H1 (cell line): ENCODE results near the gene CAPN2. TPM values are rescaled to one million over a fixed set of nuclear protein-coding genes. Genes with fewer than 3 reads are reported as not detected.

ENCODE experiments used
- CTCF ChIA-PET: fragments of 300-600 bp; sonication (Branson Sonifier 250); formaldehyde crosslinking; loops from one replicate; lab custom pipeline; 2021; ENCODE audit not compliant: partially characterized antibody; lab: Charles Lee
- POLR2A ChIA-PET: fragments of 300-600 bp; sonication (Branson Sonifier 250); formaldehyde crosslinking; loops from one replicate; lab custom pipeline; 2021; ENCODE audit warnings: inconsistent platforms; ENCODE audit not compliant: partially characterized antibody; lab: Charles Lee
- DNase-seq, 2 experiments: peaks; one replicate each; pipeline versions ENCODE4 v3.0.0 to v3.0.0-alpha.2; 2010 to 2022; ENCODE audit warnings: low spot score in 2 of 2, low read depth in 1 of 2, mixed read lengths in 1 of 2
- FAIRE-seq: peaks from 2 replicates; lab custom pipeline; 2011; peaks lifted over from hg19 to GRCh38; lab: Jason Lieb, UNC
- H2AFZ ChIP-seq: 2 replicates; pipeline ENCODE4 v1.8.1; 2012; ENCODE audit warnings: low read length, inconsistent platforms
- H2AK5ac ChIP-seq: 2 replicates; pipeline ENCODE4 v1.6.1; 2013; ENCODE audit warnings: low read depth, low read length
- H2BK120ac ChIP-seq: replicated peaks from 2 replicates; pipeline ENCODE3; 2013; ENCODE audit warnings: low read depth, low read length, inconsistent platforms
- H2BK12ac ChIP-seq: 2 replicates; pipeline ENCODE4 v1.6.1; 2013; ENCODE audit warnings: low read depth, low read length
- H2BK15ac ChIP-seq: 2 replicates; pipeline ENCODE4 v1.6.1; 2013; ENCODE audit warnings: low read length
- H2BK20ac ChIP-seq: 2 replicates; pipeline ENCODE4 v1.6.1; 2013; ENCODE audit warnings: low read length
- H2BK5ac ChIP-seq: 2 replicates; pipeline ENCODE4 v1.6.1; 2013; ENCODE audit warnings: low read depth, low read length
- H3K14ac ChIP-seq: 2 replicates; pipeline ENCODE4 v1.6.1; 2013; ENCODE audit warnings: inconsistent platforms; ENCODE audit not compliant: insufficient read length
- H3K18ac ChIP-seq: 2 replicates; pipeline ENCODE4 v1.6.1; 2013; ENCODE audit warnings: low read length; ENCODE audit errors: extremely low read depth
- H3K23ac ChIP-seq: 2 replicates; pipeline ENCODE4 v1.6.1; 2013; ENCODE audit warnings: inconsistent platforms; ENCODE audit not compliant: insufficient read length
- H3K23me2 ChIP-seq: 2 replicates; pipeline ENCODE4 v1.6.1; 2013; ENCODE audit warnings: low read depth, low read length
- H3K27ac ChIP-seq: 2 replicates; pipeline ENCODE4 v1.6.1; 2011; ENCODE audit warnings: low read depth, low read length, inconsistent platforms
- H3K27me3 ChIP-seq, 4 experiments: replicated peaks in 1 of 4; 1 replicate in 1 of 4; 2 replicates in 3 of 4; pipeline versions ENCODE4 v1.6.1 to v1.8.1; 2011 to 2013; ENCODE audit warnings: low read length in 3 of 4, mild to moderate bottlenecking in 3 of 4, inconsistent platforms in 2 of 4, mixed read lengths in 2 of 4, moderate library complexity in 1 of 4; ENCODE audit not compliant: control insufficient read depth in 3 of 4, insufficient read depth in 3 of 4; ENCODE audit errors: extremely low read depth in 1 of 4
- H3K36me3 ChIP-seq, 4 experiments: 2 replicates each; pipeline versions ENCODE4 v1.6.1 to v1.8.1; 2011 to 2013; ENCODE audit warnings: mild to moderate bottlenecking in 4 of 4, low read length in 3 of 4, moderate library complexity in 2 of 4, control low read depth in 1 of 4, inconsistent platforms in 1 of 4; ENCODE audit not compliant: insufficient read depth in 4 of 4, control insufficient read depth in 2 of 4
- H3K4ac ChIP-seq: replicated peaks from 2 replicates; pipeline ENCODE3; 2013; ENCODE audit warnings: low read length, low read depth, mixed read lengths, inconsistent platforms; ENCODE audit not compliant: insufficient read length
- H3K4me1 ChIP-seq, 4 experiments: replicated peaks in 1 of 4; 1 replicate in 1 of 4; 2 replicates in 3 of 4; pipeline versions ENCODE4 v1.6.1 to v1.8.1; 2011 to 2013; ENCODE audit warnings: low read length in 3 of 4, inconsistent platforms in 2 of 4, mixed read lengths in 1 of 4; ENCODE audit not compliant: insufficient read depth in 4 of 4, control insufficient read depth in 3 of 4
- H3K4me2 ChIP-seq, 2 experiments: 2 replicates each; pipeline versions ENCODE4 v1.6.1 to v1.8.1; 2011 to 2013; ENCODE audit warnings: low read depth in 2 of 2, low read length in 2 of 2, control low read depth in 1 of 2, inconsistent platforms in 1 of 2, mild to moderate bottlenecking in 1 of 2; ENCODE audit not compliant: insufficient read depth in 1 of 2
- H3K4me3 ChIP-seq, 4 experiments: fragments of 200-600, 300-600 bp in 1 of 4; sonication (generic), shearing (Covaris generic), sonication (Bioruptor Twin) in 1 of 4; 2 replicates each; pipeline versions ENCODE4 v1.5.1 to v1.8.1; 2011 to 2016; ENCODE audit warnings: low read length in 4 of 4, low read depth in 3 of 4, control low read depth in 2 of 4, inconsistent platforms in 2 of 4, mild to moderate bottlenecking in 2 of 4, mixed read lengths in 1 of 4, moderate library complexity in 1 of 4; ENCODE audit not compliant: insufficient read depth in 2 of 4; ENCODE audit errors: extremely low read depth in 1 of 4
- H3K56ac ChIP-seq: replicated peaks from 2 replicates; pipeline ENCODE3; 2013; ENCODE audit warnings: low read depth, mild to moderate bottlenecking, mixed read lengths, low read length, inconsistent platforms; ENCODE audit not compliant: insufficient read length
- H3K79me1 ChIP-seq: 2 replicates; pipeline ENCODE4 v1.6.1; 2013; ENCODE audit warnings: low read depth, low read length, control low read depth
- H3K79me2 ChIP-seq, 2 experiments: 2 replicates each; pipeline versions ENCODE4 v1.6.1 to v1.8.1; 2012 to 2013; ENCODE audit warnings: low read length in 2 of 2, mild to moderate bottlenecking in 2 of 2, inconsistent platforms in 1 of 2; ENCODE audit not compliant: insufficient read depth in 2 of 2, control insufficient read depth in 1 of 2
- H3K9ac ChIP-seq, 4 experiments: replicated peaks in 1 of 4; 1 replicate in 1 of 4; 2 replicates in 3 of 4; pipeline versions ENCODE4 v1.6.1 to v1.8.1; 2011 to 2013; ENCODE audit warnings: low read depth in 3 of 4, low read length in 3 of 4, control low read depth in 2 of 4, mild to moderate bottlenecking in 2 of 4, moderate library complexity in 2 of 4, inconsistent platforms in 1 of 4; ENCODE audit errors: extremely low read depth in 1 of 4
- H3K9me3 ChIP-seq, 2 experiments: 2 replicates each; pipeline versions ENCODE4 v1.6.1 to v1.8.1; 2012 to 2013; ENCODE audit warnings: mild to moderate bottlenecking in 2 of 2, moderate library complexity in 2 of 2, control low read depth in 1 of 2, inconsistent platforms in 1 of 2, low read depth in 1 of 2, low read length in 1 of 2, mixed read lengths in 1 of 2; ENCODE audit not compliant: insufficient read depth in 2 of 2
- H4K20me1 ChIP-seq, 2 experiments: replicated peaks in 1 of 2; 2 replicates each; pipeline versions ENCODE3 to v1.8.1; 2011 to 2013; ENCODE audit warnings: inconsistent platforms in 2 of 2, low read length in 2 of 2, mild to moderate bottlenecking in 1 of 2; ENCODE audit not compliant: insufficient read depth in 2 of 2, control insufficient read depth in 1 of 2
- H4K5ac ChIP-seq: 2 replicates; pipeline ENCODE4 v1.6.1; 2013; ENCODE audit warnings: low read length, low read depth, mixed read lengths, inconsistent platforms; ENCODE audit not compliant: insufficient read length
- H4K8ac ChIP-seq: 2 replicates; pipeline ENCODE4 v1.8.0; 2013; ENCODE audit warnings: mild to moderate bottlenecking, moderate library complexity, low read length, inconsistent platforms; ENCODE audit not compliant: insufficient read depth; ENCODE audit errors: extremely low read depth
- H4K91ac ChIP-seq: replicated peaks from 2 replicates; pipeline ENCODE3; 2013; ENCODE audit warnings: low read length, mixed read lengths, inconsistent platforms; ENCODE audit not compliant: insufficient read length
- BACH1 ChIP-seq: IDR thresholded peaks from 2 replicates; pipeline ENCODE4 v1.6.1; 2012; ENCODE audit warnings: low read length, improper control_type of control experiment
- KDM5A ChIP-seq: fragments of 200-600 bp; IDR thresholded peaks from 2 replicates; pipeline ENCODE4 v1.7.1; 2012; ENCODE audit warnings: mild to moderate bottlenecking, low read length, inconsistent platforms, mixed read lengths
- NANOG ChIP-seq: IDR thresholded peaks from 2 replicates; pipeline ENCODE4 v1.6.1; 2011; ENCODE audit warnings: low read length, low read depth, mild to moderate bottlenecking, inconsistent platforms; ENCODE audit not compliant: insufficient read depth, poor library complexity, severe bottlenecking
- POLR2AphosphoS5 ChIP-seq: IDR thresholded peaks from 2 replicates; pipeline ENCODE4 v1.6.1; 2011; ENCODE audit warnings: low read depth, low read length
- RAD21 ChIP-seq, 2 experiments: IDR thresholded peaks in 1 of 2; conservative IDR thresholded peaks in 1 of 2; 2 replicates each; pipeline ENCODE4 v1.6.1; 2011; ENCODE audit warnings: low read depth in 2 of 2, low read length in 2 of 2, improper control_type of control experiment in 1 of 2, inconsistent platforms in 1 of 2, mild to moderate bottlenecking in 1 of 2, moderate library complexity in 1 of 2
- RFX5 ChIP-seq: IDR thresholded peaks from 2 replicates; pipeline ENCODE4 v1.6.1; 2011; ENCODE audit warnings: low read depth, low read length, improper control_type of control experiment, borderline replicate concordance
- RNF2 ChIP-seq: fragments of 200-900, 300-1000 bp; sonication (generic); IDR thresholded peaks from 2 replicates; pipeline ENCODE4 v1.7.1; 2016; ENCODE audit warnings: borderline replicate concordance, low read depth, mild to moderate bottlenecking, antibody characterized with exemption, low read length; ENCODE audit not compliant: poor library complexity, severe bottlenecking; ENCODE audit errors: missing control alignments
- SAP30 ChIP-seq: fragments of 300-600 bp; sonication (generic); IDR thresholded peaks from 2 replicates; pipeline ENCODE4 v1.7.1; 2012; ENCODE audit warnings: low read length, moderate library complexity, mild to moderate bottlenecking, inconsistent platforms; ENCODE audit not compliant: insufficient read depth, insufficient replicate concordance
- SIRT6 ChIP-seq: IDR thresholded peaks from one replicate; pipeline ENCODE4 v1.7.1; 2012; ENCODE audit warnings: low read length, inconsistent platforms
- TBP ChIP-seq: IDR thresholded peaks from 2 replicates; pipeline ENCODE4 v1.6.1; 2011; ENCODE audit warnings: low read depth, low read length, improper control_type of control experiment
- TCF12 ChIP-seq: IDR thresholded peaks from 2 replicates; pipeline ENCODE4 v1.6.1; 2011; ENCODE audit warnings: low read depth, mild to moderate bottlenecking, low read length
- WGBS, 2 experiments: shearing (Covaris generic) in 1 of 2; methylation state at CpG; one replicate each; pipeline versions ENCODE4 v1.1.6 to v1.1.7; 2013 to 2015; ENCODE audit warnings: low lambda C conversion rate in 2 of 2, mixed read lengths in 2 of 2, inconsistent platforms in 1 of 2, low coverage in 1 of 2, missing lambda C conversion rate in 1 of 2; ENCODE audit not compliant: insufficient replicate concordance in 2 of 2, insufficient coverage in 1 of 2, insufficient read length in 1 of 2; ENCODE audit errors: extremely low coverage in 1 of 2, missing lambda C conversion rate in 1 of 2; 5-methylcytosine and 5-hydroxymethylcytosine counted together
- polyA plus RNA-seq, 7 experiments: library from polyadenylated mRNA; depleted of rRNA in 3 of 7; stranded (reverse) in 5 of 7; unstranded in 2 of 7; fragments of >200 nt in 5 of 7; fragments of 200-250 nt in 2 of 7; gene quantifications; 1 replicate in 5 of 7; 2 replicates in 1 of 7; 4 replicates in 1 of 7; pipeline versions ENCODE4 v1.2.1 to v1.2.3, GENCODE V29; 2011 to 2013; ENCODE audit warnings: missing spikeins in 2 of 7, mixed read lengths in 2 of 7
- total RNA-seq: library from RNA; stranded (reverse); fragmentation: NEBNext Ultra II Directional; extraction: Animal tissue kit (Norgen Biotek cat#: 25700); gene quantifications from 2 replicates; pipeline ENCODE4 v1.2.1, GENCODE V29; 2021
- TF ChIP-seq, protein P1 (sequence below): IDR thresholded peaks from 2 replicates; pipeline ENCODE4 v1.6.1; 2011; ENCODE audit warnings: low read length, improper control_type of control experiment

Gene CAPN2
- total and polyA plus RNA-seq, 2 of the 8 experiments (the other 6 are each of a cell fraction or from before 2014, with no cell fraction given), result 9.2 to 10.3 TPM

DNA sequence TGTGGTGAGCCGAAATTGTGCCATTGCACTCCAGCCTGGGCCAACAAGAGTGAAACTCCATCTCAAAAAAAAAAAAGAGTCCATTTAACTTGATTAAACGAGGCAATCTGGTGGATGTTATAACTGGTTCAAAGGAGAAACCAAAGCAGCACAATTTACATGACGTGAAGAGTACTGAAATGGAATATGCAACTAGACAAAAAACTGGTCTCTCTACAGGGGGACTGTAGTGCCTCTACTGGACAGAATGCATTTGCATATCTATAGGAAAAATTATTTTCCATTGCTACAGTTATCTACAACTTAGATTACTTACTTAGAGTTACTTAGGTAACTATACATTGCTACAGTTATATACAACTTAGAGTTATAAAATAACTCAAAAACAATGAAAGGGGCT lies 2.7 kb upstream of the CAPN2 start:
- Histone ChIP-seq H2BK15ac (no peak overlapping the region), H2BK12ac (no peak overlapping the region), H3K23me2 (peaks cover 8% of the 10 kb centered on the region; the same call in 1 of the 2 replicates), H3K27ac (no peak overlapping the region), H2BK5ac (no peak overlapping the region), H3K4me2 (no peak overlapping the region), H3K4me3 (no peak overlapping the region), H3K14ac (no peak overlapping the region), H3K4ac (no peak overlapping the region), H3K9ac (no peak overlapping the region), H2AFZ (no peak overlapping the region), H2BK20ac (no peak overlapping the region), H3K36me3 (no peaks in the 10 kb centered on the region), H4K8ac (no peak overlapping the region), H2AK5ac (no peak overlapping the region), H3K27me3 (peaks cover 0 to 31% (median 19%) of the 10 kb centered on the region in 4 experiments; a peak in 6 of 7 replicates), H3K23ac (no peak overlapping the region), H3K56ac (no peak overlapping the region), H3K79me1 (no peaks in the 10 kb centered on the region), H3K9me3 (no peaks in the 10 kb centered on the region), H4K20me1 (peaks cover 0 to 2% of the 10 kb centered on the region in 2 experiments), H3K79me2 (no peaks in the 10 kb centered on the region), H4K5ac (no peak overlapping the region), H2BK120ac (no peak overlapping the region), H4K91ac (no peak overlapping the region), H3K4me1 (peaks cover 0 to 3% (median 0%) of the 10 kb centered on the region in 4 experiments; a peak in 2 of 7 replicates), H3K18ac (no peak overlapping the region)
- FAIRE-seq (no peak), DNase-seq (no peak)
- 86% methylated on average over 3 of the region's 3 CpGs; no CpG with 5 or more reads in 1 of the 2 experiments for WGBS, 2 experiments
- POLR2A ChIA-PET, result no interaction called here
- CTCF ChIA-PET, result interaction anchor here (1.1 to 5.2 kb wide), 3 partner anchors 36 to 41 kb away, joined by 3 to 62 read pairs (median 50); no protein-coding TSS in a partner anchor
- TF ChIP-seq RNF2 (no peak), RAD21 (IDR thresholded peaks at IDR 0.05 in 1 of 2, conservative IDR thresholded peaks at IDR 0.05 in 1 of 2; ENCODE audit: low read depth in 2 of 2, low read length in 2 of 2) (no peak), TCF12 (no peak), RFX5 (no peak), SAP30 (no peak), KDM5A (no peak), BACH1 (no peak), NANOG (no peak), POLR2AphosphoS5 (no peak), TBP (no peak), SIRT6 (no peak)
- TF ChIP-seq, protein P1, sequence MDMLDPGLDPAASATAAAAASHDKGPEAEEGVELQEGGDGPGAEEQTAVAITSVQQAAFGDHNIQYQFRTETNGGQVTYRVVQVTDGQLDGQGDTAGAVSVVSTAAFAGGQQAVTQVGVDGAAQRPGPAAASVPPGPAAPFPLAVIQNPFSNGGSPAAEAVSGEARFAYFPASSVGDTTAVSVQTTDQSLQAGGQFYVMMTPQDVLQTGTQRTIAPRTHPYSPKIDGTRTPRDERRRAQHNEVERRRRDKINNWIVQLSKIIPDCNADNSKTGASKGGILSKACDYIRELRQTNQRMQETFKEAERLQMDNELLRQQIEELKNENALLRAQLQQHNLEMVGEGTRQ, result no peak
